Calu3 (cell line): ENCODE measurements around the gene TRPM8. TPM values are rescaled to one million over a fixed set of nuclear protein-coding genes. Genes with fewer than 3 reads are reported as not detected.

Experiments used
- BruUV-seq: library from RNA; stranded (reverse); fragments of 400-500 nt; replicated peaks from 2 replicates; lab custom pipeline; 2021; lab: Mats Ljungman, UMichigan
- CTCF ChIA-PET: fragments of 300-600 bp; sonication (Branson Sonifier 250); formaldehyde crosslinking; loops from one replicate; lab custom pipeline; 2022; ENCODE audit warnings: antibody characterized with exemption; lab: Charles Lee
- DNase-seq: peaks from one replicate; pipeline ENCODE4 v3.0.0; 2022
- H3K27ac Mint-ChIP-seq: one replicate; pipeline ENCODE4 v1.8.0; 2022; ENCODE audit warnings: mixed read lengths; ENCODE audit not compliant: unreplicated experiment
- H3K27me3 Mint-ChIP-seq: one replicate; pipeline ENCODE4 v1.8.0; 2022; ENCODE audit warnings: mixed read lengths; ENCODE audit not compliant: unreplicated experiment
- H3K36me3 Mint-ChIP-seq: one replicate; pipeline ENCODE4 v1.8.0; 2022; ENCODE audit warnings: mild to moderate bottlenecking, moderate library complexity, mixed read lengths; ENCODE audit not compliant: insufficient read depth, unreplicated experiment
- H3K4me1 Mint-ChIP-seq: one replicate; pipeline ENCODE4 v1.8.0; 2022; ENCODE audit warnings: mild to moderate bottlenecking, low read depth, mixed read lengths; ENCODE audit not compliant: unreplicated experiment
- H3K4me3 Mint-ChIP-seq: one replicate; pipeline ENCODE4 v1.8.0; 2022; ENCODE audit warnings: mild to moderate bottlenecking, low read depth, moderate library complexity, mixed read lengths; ENCODE audit not compliant: unreplicated experiment
- H3K9me3 Mint-ChIP-seq: one replicate; pipeline ENCODE4 v1.8.0; 2022; ENCODE audit warnings: low read depth, mixed read lengths; ENCODE audit not compliant: unreplicated experiment
- intact Hi-C: fragments of 100-400 bp; cut with micrococcal nuclease; formaldehyde crosslinking; loops from one replicate; pipeline ENCODE4 v1.10.0; 2022; ENCODE audit not compliant: unreplicated experiment
- total RNA-seq: library from RNA; stranded (reverse); gene quantifications from 2 replicates; pipeline ENCODE4 v1.2.3, GENCODE V29; 2022
- TF ChIP-seq, protein P1 (sequence below): fragments of 200-600 bp; IDR thresholded peaks from one replicate; pipeline ENCODE4 v1.8.0; 2022; ENCODE audit warnings: antibody characterized with exemption; ENCODE audit not compliant: unreplicated experiment

Gene TRPM8
- total RNA-seq, 1 experiment from 2014 or later, result 1.1 TPM

DNA sequence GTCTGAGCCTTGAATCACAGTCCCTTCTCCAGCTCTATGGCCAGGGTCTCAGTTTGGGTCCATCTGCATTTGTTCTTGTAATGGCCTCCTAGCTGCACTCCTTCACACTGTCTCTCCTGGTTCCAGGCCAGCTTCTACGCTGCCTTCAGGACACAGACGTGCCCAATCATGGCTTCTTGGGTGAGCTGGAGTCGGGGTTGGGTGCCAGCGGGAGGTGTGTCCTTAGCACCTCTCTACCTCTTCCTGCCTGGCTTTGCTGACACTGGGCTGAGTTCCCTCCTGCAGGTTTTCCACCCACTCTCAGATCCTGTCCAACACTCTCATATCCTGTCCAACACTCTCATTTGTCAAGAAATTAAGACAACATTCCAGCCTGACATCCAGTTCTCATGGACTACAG lies 9.6 kb downstream of the TRPM8 start:
- no peaks in the 10 kb centered on the region for H3K9me3 Mint-ChIP-seq
- DNase-seq, result no peak

DNA sequence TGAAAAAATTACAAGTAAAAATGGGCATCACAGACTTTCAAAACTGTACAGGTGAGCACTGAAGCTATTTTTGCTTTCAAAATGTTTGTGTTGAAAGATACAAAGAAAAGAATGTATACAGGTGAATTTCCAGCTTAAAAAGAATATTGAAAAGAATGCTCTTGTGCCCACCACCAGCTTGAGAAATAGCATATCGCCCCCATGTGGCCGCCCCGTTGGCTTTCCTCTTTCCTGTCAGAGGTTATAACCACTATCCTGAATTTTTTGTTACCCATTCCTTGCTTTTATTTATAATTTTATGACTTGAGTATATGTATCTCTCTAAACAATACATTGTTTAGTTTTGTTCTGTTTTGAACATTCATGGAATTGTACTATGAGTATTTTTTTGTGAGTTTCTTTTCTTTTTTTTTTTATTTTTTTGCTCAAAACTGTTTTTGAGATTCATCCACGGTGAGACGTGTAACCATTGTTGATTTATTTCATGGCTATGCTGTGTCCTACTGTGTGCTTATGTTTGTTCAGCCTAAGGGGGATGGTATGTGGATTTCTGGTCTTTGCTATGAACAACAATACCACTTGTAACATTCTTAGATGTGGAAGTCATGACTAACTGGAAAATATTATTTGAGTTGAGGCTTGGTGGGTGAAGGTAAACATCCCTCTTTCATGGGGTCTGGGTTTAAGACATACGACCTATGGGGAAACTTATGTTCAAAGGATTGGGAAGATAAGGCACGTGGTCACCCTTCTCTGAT lies 11.6 kb downstream of the TRPM8 start:
- Mint-ChIP-seq H3K9me3 (no peaks in the 10 kb centered on the region), H3K27me3 (peaks cover 38% of the 10 kb centered on the region), H3K4me1 (peaks cover 15% of the 10 kb centered on the region), H3K36me3 (no peaks in the 10 kb centered on the region), H3K4me3 (no peak overlapping the region), H3K27ac (no peak overlapping the region)
- no TSS peak for BruUV-seq
- TF ChIP-seq, protein P1, sequence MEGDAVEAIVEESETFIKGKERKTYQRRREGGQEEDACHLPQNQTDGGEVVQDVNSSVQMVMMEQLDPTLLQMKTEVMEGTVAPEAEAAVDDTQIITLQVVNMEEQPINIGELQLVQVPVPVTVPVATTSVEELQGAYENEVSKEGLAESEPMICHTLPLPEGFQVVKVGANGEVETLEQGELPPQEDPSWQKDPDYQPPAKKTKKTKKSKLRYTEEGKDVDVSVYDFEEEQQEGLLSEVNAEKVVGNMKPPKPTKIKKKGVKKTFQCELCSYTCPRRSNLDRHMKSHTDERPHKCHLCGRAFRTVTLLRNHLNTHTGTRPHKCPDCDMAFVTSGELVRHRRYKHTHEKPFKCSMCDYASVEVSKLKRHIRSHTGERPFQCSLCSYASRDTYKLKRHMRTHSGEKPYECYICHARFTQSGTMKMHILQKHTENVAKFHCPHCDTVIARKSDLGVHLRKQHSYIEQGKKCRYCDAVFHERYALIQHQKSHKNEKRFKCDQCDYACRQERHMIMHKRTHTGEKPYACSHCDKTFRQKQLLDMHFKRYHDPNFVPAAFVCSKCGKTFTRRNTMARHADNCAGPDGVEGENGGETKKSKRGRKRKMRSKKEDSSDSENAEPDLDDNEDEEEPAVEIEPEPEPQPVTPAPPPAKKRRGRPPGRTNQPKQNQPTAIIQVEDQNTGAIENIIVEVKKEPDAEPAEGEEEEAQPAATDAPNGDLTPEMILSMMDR, result peak; percentile 60
- peak; percentile 65 for DNase-seq
- intact Hi-C loops, result no loop called here
- CTCF ChIA-PET, result interaction anchor here (0.5 to 2.0 kb wide), 5 partner anchors 16 to 470 kb away, joined by 3 to 9 read pairs (median 5); no protein-coding TSS in a partner anchor

More for the DNA sequence above, 9.6 kb downstream of the TRPM8 start:
- intact Hi-C loops, result no loop called here
- TF ChIP-seq, protein P1, result no peak
- Mint-ChIP-seq H3K36me3 (no peaks in the 10 kb centered on the region), H3K4me3 (no peak overlapping the region), H3K4me1 (peaks cover 15% of the 10 kb centered on the region), H3K27me3 (peaks cover 57% of the 10 kb centered on the region), H3K27ac (no peak overlapping the region)
- BruUV-seq, result no TSS peak
- CTCF ChIA-PET, result no interaction called here

DNA sequence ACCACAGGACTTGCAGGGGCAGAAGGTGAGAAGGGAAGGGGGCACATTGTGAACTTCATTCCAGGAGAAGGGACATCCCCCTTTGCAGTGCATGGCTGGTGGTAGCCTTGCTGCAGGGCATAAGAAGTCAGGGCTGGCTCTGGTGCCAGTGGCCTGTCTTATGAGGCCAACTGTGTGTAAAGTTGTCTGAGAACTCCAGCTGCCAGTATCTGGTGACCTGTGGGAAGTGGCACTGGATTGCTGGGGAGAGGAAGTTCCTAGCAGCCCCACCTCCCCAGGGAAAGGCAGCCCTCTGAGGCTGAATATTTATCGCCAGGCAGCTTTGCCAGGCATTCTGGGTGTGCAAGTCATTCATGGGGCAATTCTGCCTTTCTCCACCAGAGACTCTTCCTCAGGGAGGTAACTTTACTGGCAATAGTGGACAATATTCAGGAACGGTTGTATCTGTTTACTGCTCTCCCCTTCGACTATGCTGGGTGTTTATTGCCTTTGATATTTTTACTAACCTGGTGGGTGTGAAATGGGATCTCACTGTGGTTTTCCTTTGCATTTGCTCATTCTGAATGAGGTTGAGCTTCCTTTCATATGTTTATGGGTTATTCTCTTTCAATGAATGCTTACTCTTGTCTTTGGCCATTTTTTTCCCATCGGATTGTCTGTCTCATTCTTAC lies 12.3 kb downstream of the TRPM8 start:
- no peak overlapping the region for H3K27ac Mint-ChIP-seq
- intact Hi-C loops, result no loop called here
- H3K27me3 Mint-ChIP-seq, result peaks cover 30% of the 10 kb centered on the region
- peaks cover 15% of the 10 kb centered on the region for H3K4me1 Mint-ChIP-seq
- no peaks in the 10 kb centered on the region for H3K36me3 Mint-ChIP-seq
- peak; percentile 37 for DNase-seq
- no TSS peak for BruUV-seq
- H3K9me3 Mint-ChIP-seq, result no peaks in the 10 kb centered on the region
- CTCF ChIA-PET, result interaction anchor here (2.0 kb wide), 2 partner anchors 44 to 72 kb away, joined by 5 to 9 read pairs; no protein-coding TSS in a partner anchor
- H3K4me3 Mint-ChIP-seq, result no peak overlapping the region
- TF ChIP-seq, protein P1, result no peak

DNA sequence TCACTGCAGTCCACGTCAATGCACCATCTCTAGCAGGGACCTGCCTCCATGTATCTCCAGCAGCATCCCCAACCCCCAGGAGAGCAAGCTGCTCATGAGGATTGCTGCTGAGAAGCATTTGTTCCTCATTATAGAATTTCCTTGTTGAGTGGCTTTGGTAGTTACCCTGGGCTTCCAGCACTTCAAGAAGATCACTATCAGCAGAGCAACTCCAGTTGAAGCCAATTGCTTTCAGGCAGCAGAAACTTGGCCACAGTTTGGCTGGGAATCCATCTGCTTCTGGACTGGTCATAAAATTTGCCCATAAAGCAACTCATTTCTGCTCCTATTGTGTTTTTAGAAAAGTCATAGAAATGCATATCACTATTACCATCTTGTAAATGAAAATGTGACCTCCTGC lies 17.4 kb downstream of the TRPM8 start:
- H3K4me1 Mint-ChIP-seq, result peaks cover 25% of the 10 kb centered on the region
- no peaks in the 10 kb centered on the region for H3K27me3 Mint-ChIP-seq
- no peak overlapping the region for H3K4me3 Mint-ChIP-seq
- no peaks in the 10 kb centered on the region for H3K36me3 Mint-ChIP-seq
- intact Hi-C loops, result no loop called here
- no peak for DNase-seq
- CTCF ChIA-PET, result no interaction called here
- BruUV-seq, result no TSS peak
- H3K27ac Mint-ChIP-seq, result no peak overlapping the region
- no peaks in the 10 kb centered on the region for H3K9me3 Mint-ChIP-seq
- TF ChIP-seq, protein P1, result no peak
